Brain microvascular endothelial cell (primary cell): ENCODE results near the gene RALGAPB.

ENCODE experiments used
- DNase-seq: peaks from one replicate; pipeline ENCODE4 v3.0.0-alpha.2; 2020
- H3K27ac ChIP-seq: fragments of 250-450 bp; sonication (Bioruptor Pico); 2 replicates; pipeline ENCODE4 v1.5.1; 2020; ENCODE audit warnings: mild to moderate bottlenecking, moderate library complexity
- H3K27me3 ChIP-seq: fragments of 250-450 bp; sonication (Bioruptor Pico); replicated peaks from 2 replicates; pipeline ENCODE4 v1.5.1; 2020; ENCODE audit warnings: mild to moderate bottlenecking
- H3K36me3 ChIP-seq: fragments of 250-450 bp; sonication (Bioruptor Pico); replicated peaks from 2 replicates; pipeline ENCODE4 v1.5.1; 2020; ENCODE audit warnings: mild to moderate bottlenecking
- H3K4me3 ChIP-seq: 2 replicates; pipeline ENCODE4 v1.5.1; 2011; ENCODE audit warnings: low read depth, mild to moderate bottlenecking, control low read depth, low read length, moderate library complexity
- in situ Hi-C: cut with HindIII; loops from 2 replicates; pipeline ENCODE4 v1.10.0; 2017; ENCODE audit warnings: low sequenced_read_pairs, low pct_ligation_motif_present
- TF ChIP-seq, protein P1 (sequence below): IDR thresholded peaks from 2 replicates; pipeline ENCODE4 v1.5.1; 2011; ENCODE audit warnings: low read depth, mild to moderate bottlenecking, moderate library complexity, low read length, control low read depth, inconsistent platforms; ENCODE audit errors: missing control alignments

RALGAPB gene

DNA sequence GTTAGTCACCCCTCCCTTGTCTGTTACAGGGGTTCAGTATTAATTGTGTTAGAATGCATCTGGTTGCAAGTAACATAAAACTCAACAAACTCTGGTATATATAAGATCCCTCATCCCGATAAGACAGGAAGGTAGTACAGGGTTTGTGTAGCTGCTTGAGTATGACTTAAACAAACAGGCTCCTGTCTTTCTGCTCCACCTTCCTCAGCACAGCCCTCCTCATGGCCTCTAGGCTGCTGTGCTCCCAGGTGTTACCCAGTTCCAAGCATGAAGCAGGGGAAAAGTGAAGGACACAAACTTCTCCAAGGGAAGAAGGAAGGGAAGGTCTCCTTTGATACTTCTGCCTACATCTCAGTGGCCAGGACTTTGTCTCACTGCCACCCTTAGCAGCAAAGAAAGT lies 1.4 kb upstream of the RALGAPB start:
- in situ Hi-C loops: no loop called here
- Histone ChIP-seq H3K27me3 (no peaks in the 10 kb centered on the region), H3K4me3 (no peak overlapping the region), H3K27ac (no peak overlapping the region), H3K36me3 (no peaks in the 10 kb centered on the region)
- no peak for DNase-seq
- TF ChIP-seq, protein P1, sequence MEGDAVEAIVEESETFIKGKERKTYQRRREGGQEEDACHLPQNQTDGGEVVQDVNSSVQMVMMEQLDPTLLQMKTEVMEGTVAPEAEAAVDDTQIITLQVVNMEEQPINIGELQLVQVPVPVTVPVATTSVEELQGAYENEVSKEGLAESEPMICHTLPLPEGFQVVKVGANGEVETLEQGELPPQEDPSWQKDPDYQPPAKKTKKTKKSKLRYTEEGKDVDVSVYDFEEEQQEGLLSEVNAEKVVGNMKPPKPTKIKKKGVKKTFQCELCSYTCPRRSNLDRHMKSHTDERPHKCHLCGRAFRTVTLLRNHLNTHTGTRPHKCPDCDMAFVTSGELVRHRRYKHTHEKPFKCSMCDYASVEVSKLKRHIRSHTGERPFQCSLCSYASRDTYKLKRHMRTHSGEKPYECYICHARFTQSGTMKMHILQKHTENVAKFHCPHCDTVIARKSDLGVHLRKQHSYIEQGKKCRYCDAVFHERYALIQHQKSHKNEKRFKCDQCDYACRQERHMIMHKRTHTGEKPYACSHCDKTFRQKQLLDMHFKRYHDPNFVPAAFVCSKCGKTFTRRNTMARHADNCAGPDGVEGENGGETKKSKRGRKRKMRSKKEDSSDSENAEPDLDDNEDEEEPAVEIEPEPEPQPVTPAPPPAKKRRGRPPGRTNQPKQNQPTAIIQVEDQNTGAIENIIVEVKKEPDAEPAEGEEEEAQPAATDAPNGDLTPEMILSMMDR: no peak

GRCh38 chr20:38471987-38472512 lies 593 bp upstream of the RALGAPB start:
- H3K27me3 ChIP-seq: no peaks in the 10 kb centered on the region
- DNase-seq: no peak
- H3K27ac ChIP-seq: no peak overlapping the region
- TF ChIP-seq, protein P1: no peak
- in situ Hi-C loops: no loop called here
- H3K36me3 ChIP-seq: no peaks in the 10 kb centered on the region
- H3K4me3 ChIP-seq: peak overlapping the region; percentile 81

- Histone ChIP-seq H3K36me3 (no peaks in the 10 kb centered on the region), H3K27ac (no peak overlapping the region), H3K27me3 (no peaks in the 10 kb centered on the region), H3K4me3 (peak overlapping the region; percentile 81)
- TF ChIP-seq, protein P1: peak; percentile 47
- in situ Hi-C loops: no loop called here
- no peak for DNase-seq
These were observed 738 bp downstream of the RALGAPB start for GRCh38 chr20:38473367-38473795.

DNA sequence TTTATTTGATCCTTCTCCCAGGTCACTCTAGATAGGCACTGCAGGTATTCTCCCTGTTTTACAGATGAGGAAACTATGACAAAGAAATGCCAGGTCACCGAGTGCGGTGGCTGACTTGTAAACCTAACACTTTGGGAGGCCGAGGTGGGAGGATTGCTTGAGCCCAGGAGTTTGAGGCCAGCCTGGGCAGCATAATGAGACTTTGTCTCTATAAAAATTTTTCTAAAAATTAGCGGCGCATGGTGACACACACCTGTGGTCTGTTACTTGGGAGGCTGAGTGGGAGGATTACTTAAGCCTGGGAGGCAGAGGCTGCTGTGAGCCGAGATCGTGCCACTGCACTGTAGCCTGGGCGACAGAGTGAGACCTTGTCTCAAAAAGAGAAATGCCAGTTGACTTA lies 5.1 kb downstream of the RALGAPB start:
- in situ Hi-C loops: no loop called here
- H3K4me3 ChIP-seq: no peak overlapping the region
- H3K36me3 ChIP-seq: peaks cover 4% of the 10 kb centered on the region
- no peaks in the 10 kb centered on the region for H3K27me3 ChIP-seq
- TF ChIP-seq, protein P1: no peak
- no peak for DNase-seq
- no peak overlapping the region for H3K27ac ChIP-seq

- in situ Hi-C loops: no loop called here
- TF ChIP-seq, protein P1: no peak
- Histone ChIP-seq H3K27me3 (no peaks in the 10 kb centered on the region), H3K27ac (no peak overlapping the region), H3K4me3 (no peak overlapping the region), H3K36me3 (peaks cover 4% of the 10 kb centered on the region)
- no peak for DNase-seq
These were observed 7.0 kb downstream of the RALGAPB start for GRCh38 chr20:38479596-38479995.

- H3K27ac ChIP-seq: no peak overlapping the region
- no peak for DNase-seq
- H3K36me3 ChIP-seq: peaks cover 20% of the 10 kb centered on the region
- H3K27me3 ChIP-seq: no peaks in the 10 kb centered on the region
- in situ Hi-C loops: no loop called here
- TF ChIP-seq, protein P1: no peak
- H3K4me3 ChIP-seq: no peak overlapping the region
These were observed 12.4 kb downstream of the RALGAPB start for GRCh38 chr20:38485041-38485440.
